Loucy (cell line): ENCODE data around the gene TXNL4A.

ENCODE experiments used
- CTCF ChIP-seq: fragments of 200-600 bp; sonication (generic); conservative IDR thresholded peaks from 2 replicates; pipeline ENCODE4 v1.5.1; 2014; ENCODE audit warnings: mild to moderate bottlenecking, antibody characterized with exemption, low read length
- EZH2phosphoT487 ChIP-seq: fragments of 200-600 bp; IDR thresholded peaks from 2 replicates; pipeline ENCODE4 v1.6.1; 2018; ENCODE audit warnings: antibody characterized with exemption, mild to moderate bottlenecking, moderate library complexity, borderline replicate concordance

- TF ChIP-seq CTCF = no peak
- TF ChIP-seq EZH2phosphoT487 = no peak
These were observed 66.1 kb downstream of the TXNL4A start for GRCh38 chr18:79921984-79922965.
